Measurements from ENCODE around the gene RPP14.
A peak's percentile ranks its signal among the peaks of the same experiment; 100 is the strongest.

The RPP14 gene

GRCh38 chr3:58335652-58335947 lies 29.6 kb downstream of the RPP14 start:
- H3K4me3 ChIP-seq (ENCODE audit: low read depth, low read length), result no peak overlapping the region
- CTCF ChIA-PET, result interaction anchor here (0.6 to 1.3 kb wide), 3 partner anchors 135 to 156 kb away, joined by 3 to 5 read pairs (median 4); no protein-coding TSS in a partner anchor
- POLR2A ChIA-PET, result no interaction called here
- no peaks in the 10 kb centered on the region; the same call in 1 of the 2 replicates for H3K4me1 ChIP-seq (ENCODE audit: control insufficient read depth, insufficient read depth, low read length)
- H3K36me3 ChIP-seq (ENCODE audit: control insufficient read depth in 2 of 2, insufficient read depth in 1 of 2, low read length in 2 of 2), result no peaks in the 10 kb centered on the region; a peak in 1 of 3 replicates
- peak; percentile 70 for TF ChIP-seq WT1 (tag by site-specific recombination; IDR thresholded peaks at IDR 0.05)
- TF ChIP-seq, protein P1, sequence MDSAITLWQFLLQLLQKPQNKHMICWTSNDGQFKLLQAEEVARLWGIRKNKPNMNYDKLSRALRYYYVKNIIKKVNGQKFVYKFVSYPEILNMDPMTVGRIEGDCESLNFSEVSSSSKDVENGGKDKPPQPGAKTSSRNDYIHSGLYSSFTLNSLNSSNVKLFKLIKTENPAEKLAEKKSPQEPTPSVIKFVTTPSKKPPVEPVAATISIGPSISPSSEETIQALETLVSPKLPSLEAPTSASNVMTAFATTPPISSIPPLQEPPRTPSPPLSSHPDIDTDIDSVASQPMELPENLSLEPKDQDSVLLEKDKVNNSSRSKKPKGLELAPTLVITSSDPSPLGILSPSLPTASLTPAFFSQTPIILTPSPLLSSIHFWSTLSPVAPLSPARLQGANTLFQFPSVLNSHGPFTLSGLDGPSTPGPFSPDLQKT (IDR thresholded peaks at IDR 0.05; ENCODE audit: borderline replicate concordance, low read depth, low read length), result no peak
- TF ChIP-seq, protein P2, sequence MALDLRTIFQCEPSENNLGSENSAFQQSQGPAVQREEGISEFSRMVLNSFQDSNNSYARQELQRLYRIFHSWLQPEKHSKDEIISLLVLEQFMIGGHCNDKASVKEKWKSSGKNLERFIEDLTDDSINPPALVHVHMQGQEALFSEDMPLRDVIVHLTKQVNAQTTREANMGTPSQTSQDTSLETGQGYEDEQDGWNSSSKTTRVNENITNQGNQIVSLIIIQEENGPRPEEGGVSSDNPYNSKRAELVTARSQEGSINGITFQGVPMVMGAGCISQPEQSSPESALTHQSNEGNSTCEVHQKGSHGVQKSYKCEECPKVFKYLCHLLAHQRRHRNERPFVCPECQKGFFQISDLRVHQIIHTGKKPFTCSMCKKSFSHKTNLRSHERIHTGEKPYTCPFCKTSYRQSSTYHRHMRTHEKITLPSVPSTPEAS (tag by site-specific recombination; IDR thresholded peaks at IDR 0.05), result no peak
- no peak for TF ChIP-seq ZNF175 (tag by site-specific recombination; IDR thresholded peaks at IDR 0.05)
- no peak for TF ChIP-seq ZNF600 (tag by site-specific recombination; IDR thresholded peaks at IDR 0.05)
- TF ChIP-seq ZNF560 (tag by site-specific recombination; IDR thresholded peaks at IDR 0.05; ENCODE audit: borderline replicate concordance), result no peak
- no peak for TF ChIP-seq KLF17 (tag by site-specific recombination; IDR thresholded peaks at IDR 0.05)
- TF ChIP-seq ZNF677 (tag by site-specific recombination; IDR thresholded peaks at IDR 0.05), result no peak
- no peak overlapping the region for H3K27ac ChIP-seq (ENCODE audit: extremely low read depth, low read depth, low read length)
- no peaks in the 10 kb centered on the region for H3K9me3 ChIP-seq (ENCODE audit: control insufficient read depth, insufficient read depth, low read depth, low read length)

DNA sequence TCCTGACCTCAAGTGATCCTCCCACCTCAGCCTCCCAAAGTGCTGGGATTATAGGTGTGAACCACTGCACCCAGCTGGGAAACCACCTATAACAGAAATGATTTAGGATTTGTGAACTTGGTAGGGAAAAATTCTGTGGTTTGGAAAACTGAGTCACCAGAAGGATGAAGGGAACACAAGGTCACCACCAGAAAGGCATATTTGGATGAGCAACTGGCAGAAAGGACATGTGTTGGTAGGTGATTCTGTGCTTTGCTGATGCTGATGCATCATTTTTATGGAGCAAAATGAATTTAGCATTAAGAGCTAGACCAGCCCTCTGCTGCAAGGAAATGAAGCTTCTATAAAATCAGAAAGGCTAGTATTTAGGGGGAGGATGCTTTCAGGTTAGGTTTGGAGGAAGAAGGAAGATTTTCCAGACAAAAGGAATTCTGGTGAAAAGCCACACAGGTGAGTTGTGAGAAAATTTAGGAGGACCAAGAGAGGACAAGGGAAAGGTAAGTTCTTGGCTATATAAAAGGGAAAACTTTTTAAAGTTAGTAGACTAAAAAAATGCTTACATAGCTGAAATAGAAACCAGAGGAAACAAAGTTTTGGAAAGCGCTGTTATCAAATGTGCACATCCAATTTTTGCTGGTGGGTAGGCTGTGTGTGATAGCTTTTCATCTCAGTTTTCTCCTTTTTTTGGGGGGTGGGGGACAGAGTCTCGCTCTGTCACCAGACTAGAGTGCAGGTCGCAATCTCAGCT lies 30.3 kb downstream of the RPP14 start:
- H3K4me1 ChIP-seq (ENCODE audit: control insufficient read depth, insufficient read depth, low read length), result no peaks in the 10 kb centered on the region; the same call in 1 of the 2 replicates
- POLR2A ChIA-PET, result no interaction called here
- no peak overlapping the region for H3K4me3 ChIP-seq (ENCODE audit: low read depth, low read length)
- TF ChIP-seq ZNF274 (IDR thresholded peaks at IDR 0.05; ENCODE audit: low read length), result no peak
- no peak for TF ChIP-seq ZNF274 (tag by site-specific recombination; IDR thresholded peaks at IDR 0.05; ENCODE audit: borderline replicate concordance)
- no peak for TF ChIP-seq ZNF571 (tag by site-specific recombination; IDR thresholded peaks at IDR 0.05)
- no peak for TF ChIP-seq GLIS1 (tag by site-specific recombination; IDR thresholded peaks at IDR 0.05)
- TF ChIP-seq ZNF426 (tag by site-specific recombination; IDR thresholded peaks at IDR 0.05), result no peak
- no peak for TF ChIP-seq ZNF354C (tag by site-specific recombination; IDR thresholded peaks at IDR 0.05; ENCODE audit: borderline replicate concordance, low read depth)
- no peak for TF ChIP-seq ZNF423 (tag by site-specific recombination; IDR thresholded peaks at IDR 0.05)
- no peak for TF ChIP-seq ZNF157 (tag by site-specific recombination; IDR thresholded peaks at IDR 0.05)
- no peak for TF ChIP-seq ZNF248 (tag by site-specific recombination; IDR thresholded peaks at IDR 0.05)
- TF ChIP-seq ZNF664 (tag by site-specific recombination; IDR thresholded peaks at IDR 0.05), result no peak
- no peak for TF ChIP-seq KLF16 (tag by site-specific recombination; IDR thresholded peaks at IDR 0.05)
- no peak for TF ChIP-seq ZNF473 (tag by site-specific recombination; IDR thresholded peaks at IDR 0.05)
- no peak for TF ChIP-seq ZNF548 (tag by site-specific recombination; IDR thresholded peaks at IDR 0.05)
- no peak for TF ChIP-seq ZNF19 (tag by site-specific recombination; IDR thresholded peaks at IDR 0.05; ENCODE audit: low read depth)
- TF ChIP-seq ZNF792 (tag by site-specific recombination; IDR thresholded peaks at IDR 0.05), result no peak
- TF ChIP-seq ZNF785 (tag by site-specific recombination; IDR thresholded peaks at IDR 0.05), result no peak
- H3K9me3 ChIP-seq (ENCODE audit: control insufficient read depth, insufficient read depth, low read depth, low read length), result no peaks in the 10 kb centered on the region
- H3K36me3 ChIP-seq (ENCODE audit: control insufficient read depth in 2 of 2, insufficient read depth in 1 of 2, low read length in 2 of 2), result no peaks in the 10 kb centered on the region; a peak in 1 of 3 replicates
- CTCF ChIA-PET, result interaction anchor here (0.6 to 1.3 kb wide), 3 partner anchors 134 to 155 kb away, joined by 3 to 5 read pairs (median 4); no protein-coding TSS in a partner anchor
- no peak overlapping the region for H3K27ac ChIP-seq (ENCODE audit: extremely low read depth, low read depth, low read length)

Measured in HEK293 (cell line).